ENCODE data around the gene TPSB2. TPM values are rescaled to one million over a fixed set of nuclear protein-coding genes. Genes with fewer than 3 reads are reported as not detected.

TPSB2 gene
- polyA plus RNA-seq, 1 donor (not counting 4 experiments of a cell fraction or from before 2014, with no cell fraction given): not detected

GRCh38 chr16:1184980-1185379 is 45.0 kb downstream of the TPSB2 start:
- H3K36me3 ChIP-seq (ENCODE audit: control insufficient read depth in 2 of 2, extremely low read depth in 1 of 2, insufficient read depth in 2 of 2, low read length in 2 of 2): no peaks in the 10 kb centered on the region
- no peak overlapping the region for H3K4me2 ChIP-seq (ENCODE audit: control insufficient read depth, extremely low read depth, insufficient read depth, low read depth, low read length)
- no peak overlapping the region for H3K9ac ChIP-seq (ENCODE audit: control insufficient read depth, extremely low read depth, insufficient read depth, low read length)
- H3K27ac ChIP-seq (ENCODE audit: control insufficient read depth, insufficient read depth, low read length): no peak overlapping the region
- no peaks in the 10 kb centered on the region for H3K79me2 ChIP-seq (ENCODE audit: control insufficient read depth, insufficient read depth, low read length)
- TF ChIP-seq, protein P1, sequence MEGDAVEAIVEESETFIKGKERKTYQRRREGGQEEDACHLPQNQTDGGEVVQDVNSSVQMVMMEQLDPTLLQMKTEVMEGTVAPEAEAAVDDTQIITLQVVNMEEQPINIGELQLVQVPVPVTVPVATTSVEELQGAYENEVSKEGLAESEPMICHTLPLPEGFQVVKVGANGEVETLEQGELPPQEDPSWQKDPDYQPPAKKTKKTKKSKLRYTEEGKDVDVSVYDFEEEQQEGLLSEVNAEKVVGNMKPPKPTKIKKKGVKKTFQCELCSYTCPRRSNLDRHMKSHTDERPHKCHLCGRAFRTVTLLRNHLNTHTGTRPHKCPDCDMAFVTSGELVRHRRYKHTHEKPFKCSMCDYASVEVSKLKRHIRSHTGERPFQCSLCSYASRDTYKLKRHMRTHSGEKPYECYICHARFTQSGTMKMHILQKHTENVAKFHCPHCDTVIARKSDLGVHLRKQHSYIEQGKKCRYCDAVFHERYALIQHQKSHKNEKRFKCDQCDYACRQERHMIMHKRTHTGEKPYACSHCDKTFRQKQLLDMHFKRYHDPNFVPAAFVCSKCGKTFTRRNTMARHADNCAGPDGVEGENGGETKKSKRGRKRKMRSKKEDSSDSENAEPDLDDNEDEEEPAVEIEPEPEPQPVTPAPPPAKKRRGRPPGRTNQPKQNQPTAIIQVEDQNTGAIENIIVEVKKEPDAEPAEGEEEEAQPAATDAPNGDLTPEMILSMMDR (optimal IDR thresholded peaks at IDR 0.05 in 1 of 3, IDR thresholded peaks at IDR 0.05 in 1 of 3, conservative IDR thresholded peaks at IDR 0.05 in 1 of 3; ENCODE audit: extremely low read depth in 1 of 3, insufficient read depth in 2 of 3, low read length in 3 of 3): no peak
- TF ChIP-seq EZH2 (IDR thresholded peaks at IDR 0.05; ENCODE audit: low read length): no peak
- H3K9me3 ChIP-seq (ENCODE audit: control insufficient read depth, low read depth, low read length): peaks cover 3% of the 10 kb centered on the region
- no peak for FAIRE-seq
- H3K4me1 ChIP-seq (ENCODE audit: control insufficient read depth, extremely low read depth, insufficient read depth, low read length): no peaks in the 10 kb centered on the region
- H3K4me3 ChIP-seq (ENCODE audit: control insufficient read depth in 2 of 3, extremely low read depth in 1 of 3, insufficient read depth in 2 of 3, low read depth in 1 of 3, low read length in 3 of 3): no peak overlapping the region
- H3K27me3 ChIP-seq (ENCODE audit: control insufficient read depth, extremely low read depth, insufficient read depth, low read length): no peaks in the 10 kb centered on the region
- no peak overlapping the region for H2AFZ ChIP-seq (ENCODE audit: control insufficient read depth, low read length)
- dilution Hi-C loops (cut with MboI; ENCODE audit: extremely low pct_ligation_motif_present, low sequenced_read_pairs): no loop called here
- DNase-seq (ENCODE audit: low read depth, low spot score): no peak
- H3K9me1 ChIP-seq (ENCODE audit: control insufficient read depth, extremely low read depth, insufficient read depth, low read length): no peaks in the 10 kb centered on the region
- no peaks in the 10 kb centered on the region for H4K20me1 ChIP-seq (ENCODE audit: control insufficient read depth, extremely low read depth, insufficient read depth, low read length)

DNA sequence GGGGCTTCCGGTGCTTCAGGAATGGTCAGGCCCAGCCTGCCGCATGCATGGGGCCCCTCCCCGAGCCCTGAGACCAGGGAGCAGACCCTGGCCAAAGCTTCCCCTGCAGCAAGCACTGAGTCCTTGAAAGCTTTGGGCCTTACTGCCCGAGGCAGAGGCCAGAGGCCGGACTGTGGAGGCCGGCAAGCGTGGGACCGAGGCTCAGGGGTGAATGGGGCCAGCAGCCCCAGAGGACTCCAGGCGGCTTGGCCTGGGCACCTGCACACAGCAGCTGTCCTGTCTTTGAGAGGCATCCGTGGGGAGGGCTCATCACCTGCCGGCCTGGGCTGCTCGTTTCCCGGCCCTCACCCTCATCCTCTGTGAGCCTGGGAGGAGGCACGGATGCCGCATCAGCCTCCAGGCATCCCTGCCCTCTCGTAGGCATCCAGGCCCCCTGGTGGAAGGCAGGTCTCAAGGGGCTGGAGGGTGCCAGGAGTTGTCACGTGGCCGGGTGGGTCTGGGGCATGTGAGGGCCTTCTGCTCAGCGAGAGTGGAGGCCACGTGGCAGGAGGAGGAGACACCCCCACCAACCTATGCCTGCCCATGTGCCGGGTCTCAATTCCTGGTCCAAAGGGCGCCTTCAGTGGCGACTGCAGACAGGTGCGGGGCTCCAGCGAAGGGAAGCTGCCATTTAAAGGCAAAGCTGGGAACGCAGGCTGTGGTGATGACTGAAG is 45.7 kb downstream of the TPSB2 start:
- H3K9me1 ChIP-seq (ENCODE audit: control insufficient read depth, extremely low read depth, insufficient read depth, low read length): no peaks in the 10 kb centered on the region
- H3K36me3 ChIP-seq (ENCODE audit: control insufficient read depth in 2 of 2, extremely low read depth in 1 of 2, insufficient read depth in 2 of 2, low read length in 2 of 2): no peaks in the 10 kb centered on the region
- H3K4me1 ChIP-seq (ENCODE audit: control insufficient read depth, extremely low read depth, insufficient read depth, low read length): no peaks in the 10 kb centered on the region
- H3K4me2 ChIP-seq (ENCODE audit: control insufficient read depth, extremely low read depth, insufficient read depth, low read depth, low read length): no peak overlapping the region
- peaks cover 3% of the 10 kb centered on the region for H3K9me3 ChIP-seq (ENCODE audit: control insufficient read depth, low read depth, low read length)
- H3K9ac ChIP-seq (ENCODE audit: control insufficient read depth, extremely low read depth, insufficient read depth, low read length): no peak overlapping the region
- no peak overlapping the region for H3K27ac ChIP-seq (ENCODE audit: control insufficient read depth, insufficient read depth, low read length)
- dilution Hi-C loops (cut with MboI; ENCODE audit: extremely low pct_ligation_motif_present, low sequenced_read_pairs): no loop called here
- no peaks in the 10 kb centered on the region for H4K20me1 ChIP-seq (ENCODE audit: control insufficient read depth, extremely low read depth, insufficient read depth, low read length)
- no peaks in the 10 kb centered on the region for H3K79me2 ChIP-seq (ENCODE audit: control insufficient read depth, insufficient read depth, low read length)
- no peak for DNase-seq (ENCODE audit: low read depth, low spot score)
- no peak for FAIRE-seq
- no peaks in the 10 kb centered on the region for H3K27me3 ChIP-seq (ENCODE audit: control insufficient read depth, extremely low read depth, insufficient read depth, low read length)
- H2AFZ ChIP-seq (ENCODE audit: control insufficient read depth, low read length): no peak overlapping the region
- TF ChIP-seq, protein P1 (optimal IDR thresholded peaks at IDR 0.05 in 1 of 3, IDR thresholded peaks at IDR 0.05 in 1 of 3, conservative IDR thresholded peaks at IDR 0.05 in 1 of 3; ENCODE audit: extremely low read depth in 1 of 3, insufficient read depth in 2 of 3, low read length in 3 of 3): no peak
- no peak for TF ChIP-seq EZH2 (IDR thresholded peaks at IDR 0.05; ENCODE audit: low read length)
- H3K4me3 ChIP-seq (ENCODE audit: control insufficient read depth in 2 of 3, extremely low read depth in 1 of 3, insufficient read depth in 2 of 3, low read depth in 1 of 3, low read length in 3 of 3): no peak overlapping the region

Measured in keratinocyte (primary cell).